Measurements from ENCODE around the gene TMEM150B.
A peak's percentile ranks its signal among the peaks of the same experiment; 100 is the strongest.
"Not testable (repeated sequence)": the region's sequence is repeated elsewhere in the genome, so short reads cannot be mapped to it uniquely, and the experiment has no call there.

The TMEM150B gene

GRCh38 chr19:55333870-55334269 is 8.7 kb upstream of the TMEM150B start:
- no peaks in the 10 kb centered on the region for H3K9me3 ChIP-seq (ENCODE audit: control insufficient read depth, insufficient read depth, low read length)
- no peaks in the 10 kb centered on the region; the same call in 1 of the 2 replicates for H3K4me1 ChIP-seq (ENCODE audit: insufficient read depth, low read length)
- H3K36me3 ChIP-seq (ENCODE audit: insufficient read depth, low read length): no peaks in the 10 kb centered on the region
- no peak overlapping the region for H3K9ac ChIP-seq (ENCODE audit: low read depth, low read length)

DNA sequence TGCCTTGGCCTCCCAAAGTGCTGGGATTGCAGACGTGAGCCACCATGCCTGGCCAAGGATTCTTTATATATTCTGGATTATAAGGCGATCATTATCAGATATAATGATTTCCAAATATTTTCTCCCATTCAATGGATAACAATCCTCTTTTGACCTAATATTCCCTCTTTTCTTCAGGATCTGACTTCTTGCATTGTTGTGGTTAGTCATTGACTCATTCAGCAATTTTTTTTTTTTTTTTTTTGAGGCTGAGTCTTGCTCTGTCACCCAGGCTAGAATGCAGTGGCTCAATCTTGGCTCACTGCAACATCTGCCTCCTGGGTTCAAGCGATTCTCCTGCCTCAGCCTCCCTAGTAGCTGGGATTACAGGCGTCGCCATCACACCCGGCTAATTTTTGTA is 4.7 kb upstream of the TMEM150B start:
- H3K36me3 ChIP-seq (ENCODE audit: insufficient read depth, low read length); H3K4me1 ChIP-seq (ENCODE audit: insufficient read depth, low read length); H3K9ac ChIP-seq (ENCODE audit: low read depth, low read length); H3K9me3 ChIP-seq (ENCODE audit: control insufficient read depth, insufficient read depth, low read length): not testable (repeated sequence)

- not testable (repeated sequence) for H3K4me1 ChIP-seq (ENCODE audit: insufficient read depth, low read length); H3K9ac ChIP-seq (ENCODE audit: low read depth, low read length); H3K36me3 ChIP-seq (ENCODE audit: insufficient read depth, low read length); H3K9me3 ChIP-seq (ENCODE audit: control insufficient read depth, insufficient read depth, low read length)
Observed at GRCh38 chr19:55328774-55329318, 3.7 kb upstream of the TMEM150B start.

DNA sequence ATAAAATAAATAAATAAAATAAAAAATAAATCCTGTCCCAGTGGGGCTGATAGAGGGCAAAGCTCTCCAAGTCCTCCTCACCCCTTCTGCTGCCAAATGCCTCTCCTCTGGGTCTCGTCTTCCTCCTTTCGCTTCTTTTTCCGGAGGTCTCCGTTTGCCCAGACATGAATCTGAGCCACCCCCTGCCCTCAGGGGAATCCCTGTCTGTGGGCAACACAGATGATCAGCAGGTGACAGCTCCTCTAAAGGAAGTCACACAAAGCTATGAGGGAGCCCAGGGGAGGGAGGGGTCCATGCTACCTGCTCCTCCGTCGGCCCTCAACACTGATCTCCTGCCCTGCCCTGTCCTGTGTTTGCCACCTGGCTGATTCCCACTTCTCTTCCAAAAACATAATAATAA is 479 bp downstream of the TMEM150B start:
- no peaks in the 10 kb centered on the region for H3K9me3 ChIP-seq (ENCODE audit: control insufficient read depth, insufficient read depth, low read length)
- H3K9ac ChIP-seq (ENCODE audit: low read depth, low read length): no peak overlapping the region
- no peaks in the 10 kb centered on the region for H3K36me3 ChIP-seq (ENCODE audit: insufficient read depth, low read length)
- 0 out of 2 replicates have a peak, but pooled peaks cover 2% of the 10 kb centered on the region for H3K4me1 ChIP-seq (ENCODE audit: insufficient read depth, low read length)

- H3K9me3 ChIP-seq (ENCODE audit: control insufficient read depth, insufficient read depth, low read length): no peaks in the 10 kb centered on the region
- 0 out of 2 replicates have a peak, but pooled peaks cover 2% of the 10 kb centered on the region for H3K4me1 ChIP-seq (ENCODE audit: insufficient read depth, low read length)
- H3K9ac ChIP-seq (ENCODE audit: low read depth, low read length): no peak overlapping the region
- H3K36me3 ChIP-seq (ENCODE audit: insufficient read depth, low read length): no peaks in the 10 kb centered on the region
Observed at GRCh38 chr19:55322204-55322885, 2.8 kb downstream of the TMEM150B start.

- no peaks in the 10 kb centered on the region for H3K36me3 ChIP-seq (ENCODE audit: insufficient read depth, low read length)
- no peaks in the 10 kb centered on the region for H3K9me3 ChIP-seq (ENCODE audit: control insufficient read depth, insufficient read depth, low read length)
- H3K9ac ChIP-seq (ENCODE audit: low read depth, low read length): no peak overlapping the region
- 0 out of 2 replicates have a peak, but pooled peaks cover 2% of the 10 kb centered on the region for H3K4me1 ChIP-seq (ENCODE audit: insufficient read depth, low read length)
Observed at GRCh38 chr19:55321466-55322137, 3.5 kb downstream of the TMEM150B start.

DNA sequence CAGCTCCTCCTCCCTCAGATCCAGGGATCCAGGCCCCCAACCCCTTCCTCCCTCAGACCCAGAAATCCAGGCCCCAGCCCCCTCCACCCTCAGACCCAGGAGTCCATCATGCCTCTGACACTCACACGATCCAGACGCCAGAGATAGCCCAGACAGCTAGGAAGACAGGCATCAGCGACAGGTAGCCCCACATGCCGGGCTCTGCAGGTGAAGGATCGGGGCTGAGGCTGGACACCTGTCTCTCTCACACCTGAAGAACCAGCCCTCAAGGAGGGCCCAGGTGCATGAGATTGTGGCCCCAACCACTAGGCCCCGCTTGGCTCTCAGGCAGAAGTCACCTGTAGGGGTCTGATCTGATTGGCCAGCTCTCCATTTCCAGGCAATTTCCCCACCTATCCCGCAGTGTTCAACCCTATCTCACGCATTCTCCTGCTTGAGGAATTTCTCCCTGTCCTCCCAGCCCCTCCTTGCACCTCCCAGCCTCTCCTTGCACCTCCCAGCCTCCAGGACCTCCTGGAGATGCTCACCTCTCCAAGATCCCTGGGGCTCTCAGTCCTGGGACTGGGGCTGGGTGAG is 4.2 kb downstream of the TMEM150B start:
- Histone ChIP-seq H3K9ac (ENCODE audit: low read depth, low read length) (no peak overlapping the region), H3K9me3 (ENCODE audit: control insufficient read depth, insufficient read depth, low read length) (no peaks in the 10 kb centered on the region), H3K4me1 (ENCODE audit: insufficient read depth, low read length) (0 out of 2 replicates have a peak, but pooled peaks cover 2% of the 10 kb centered on the region), H3K36me3 (ENCODE audit: insufficient read depth, low read length) (no peaks in the 10 kb centered on the region)

- Histone ChIP-seq H3K36me3 (ENCODE audit: insufficient read depth, low read length) (no peaks in the 10 kb centered on the region), H3K9ac (ENCODE audit: low read depth, low read length) (peak overlapping the region; percentile 43; the same call in 1 of the 2 replicates), H3K9me3 (ENCODE audit: control insufficient read depth, insufficient read depth, low read length) (no peaks in the 10 kb centered on the region), H3K4me1 (ENCODE audit: insufficient read depth, low read length) (0 out of 2 replicates have a peak, but pooled peaks cover 2% of the 10 kb centered on the region)
Observed at GRCh38 chr19:55319785-55320184, 5.4 kb downstream of the TMEM150B start.

DNA sequence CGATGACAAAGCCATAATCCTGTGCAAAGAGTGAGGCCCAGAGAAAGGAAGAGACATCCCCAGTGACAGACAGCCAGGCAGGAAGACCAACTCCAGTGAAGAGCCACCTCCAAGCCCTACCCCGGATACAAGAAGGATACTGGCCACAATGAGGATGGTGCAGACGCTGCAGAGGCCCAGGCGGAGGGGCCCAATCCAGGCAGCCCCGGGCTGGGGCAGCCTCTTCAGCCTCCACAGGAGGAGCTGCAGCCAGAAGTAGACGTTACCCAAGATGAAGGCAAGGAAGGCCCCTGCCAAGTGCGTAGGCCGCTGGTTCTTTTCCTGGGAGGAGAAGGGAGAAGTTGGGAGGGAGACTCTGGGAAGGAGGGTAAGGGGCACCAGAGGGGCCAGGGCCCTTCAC is 8.5 kb downstream of the TMEM150B start:
- H3K36me3 ChIP-seq (ENCODE audit: insufficient read depth, low read length): no peaks in the 10 kb centered on the region
- no peak overlapping the region for H3K9ac ChIP-seq (ENCODE audit: low read depth, low read length)
- H3K9me3 ChIP-seq (ENCODE audit: control insufficient read depth, insufficient read depth, low read length): no peaks in the 10 kb centered on the region
- H3K4me1 ChIP-seq (ENCODE audit: insufficient read depth, low read length): no peaks in the 10 kb centered on the region

- H3K36me3 ChIP-seq (ENCODE audit: insufficient read depth, low read length): no peaks in the 10 kb centered on the region
- H3K4me1 ChIP-seq (ENCODE audit: insufficient read depth, low read length): no peaks in the 10 kb centered on the region
- H3K9ac ChIP-seq (ENCODE audit: low read depth, low read length): no peak overlapping the region
- H3K9me3 ChIP-seq (ENCODE audit: control insufficient read depth, insufficient read depth, low read length): no peaks in the 10 kb centered on the region
Observed at GRCh38 chr19:55315956-55316525, 9.1 kb downstream of the TMEM150B start.

DNA sequence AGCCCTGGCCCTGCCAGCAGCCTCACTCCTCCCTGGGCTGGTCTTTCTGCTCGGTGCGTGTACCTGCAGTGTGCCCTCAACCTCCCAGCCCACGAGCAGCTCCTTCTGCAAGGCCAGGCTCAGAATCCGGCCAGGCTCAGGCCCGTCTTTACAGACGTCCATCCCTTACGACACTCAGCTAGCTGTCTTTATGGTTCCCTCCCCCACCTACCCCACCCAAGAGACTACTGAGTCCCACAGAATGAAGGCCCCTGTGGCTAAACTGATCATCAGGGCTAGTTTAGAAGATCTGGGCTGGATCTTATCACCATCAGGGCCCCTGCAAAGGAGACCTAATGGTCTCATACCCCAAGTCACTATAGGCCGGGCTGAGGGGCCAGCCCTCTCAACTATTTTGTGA is 10.7 kb downstream of the TMEM150B start:
- Histone ChIP-seq H3K4me1 (ENCODE audit: insufficient read depth, low read length) (no peaks in the 10 kb centered on the region), H3K9me3 (ENCODE audit: control insufficient read depth, insufficient read depth, low read length) (no peaks in the 10 kb centered on the region), H3K36me3 (ENCODE audit: insufficient read depth, low read length) (no peaks in the 10 kb centered on the region; the same call in 1 of the 2 replicates), H3K9ac (ENCODE audit: low read depth, low read length) (no peak overlapping the region)

- H3K4me1 ChIP-seq (ENCODE audit: insufficient read depth, low read length): no peaks in the 10 kb centered on the region
- H3K9me3 ChIP-seq (ENCODE audit: control insufficient read depth, insufficient read depth, low read length): no peaks in the 10 kb centered on the region
- H3K36me3 ChIP-seq (ENCODE audit: insufficient read depth, low read length): no peaks in the 10 kb centered on the region; the same call in 1 of the 2 replicates
- no peak overlapping the region for H3K9ac ChIP-seq (ENCODE audit: low read depth, low read length)
Observed at GRCh38 chr19:55312621-55313512, 12.3 kb downstream of the TMEM150B start.

- Histone ChIP-seq H3K9ac (ENCODE audit: low read depth, low read length) (no peak overlapping the region), H3K36me3 (ENCODE audit: insufficient read depth, low read length) (peaks cover 3% of the 10 kb centered on the region; the same call in 1 of the 2 replicates), H3K9me3 (ENCODE audit: control insufficient read depth, insufficient read depth, low read length) (no peaks in the 10 kb centered on the region), H3K4me1 (ENCODE audit: insufficient read depth, low read length) (no peaks in the 10 kb centered on the region)
Observed at GRCh38 chr19:55311797-55312196, 13.3 kb downstream of the TMEM150B start.
